HCT116 (cell line): ENCODE results near the gene ZNF776.

Experiments used
- CTCF ChIP-seq, 3 experiments: fragments of 200-600 bp in 1 of 3; sonication (generic) in 1 of 3; IDR thresholded peaks in 2 of 3; conservative IDR thresholded peaks in 1 of 3; 2 replicates each; pipeline ENCODE4 v1.5.1; 2012 to 2017; ENCODE audit warnings: low read depth in 2 of 3, low read length in 2 of 3, antibody characterized with exemption in 1 of 3, borderline replicate concordance in 1 of 3, control low read depth in 1 of 3, mild to moderate bottlenecking in 1 of 3, mixed read lengths in 1 of 3, mixed run types in 1 of 3, moderate library complexity in 1 of 3; ENCODE audit not compliant: insufficient read depth in 1 of 3
- ELF1 ChIP-seq: IDR thresholded peaks from 2 replicates; pipeline ENCODE4 v1.6.1; 2012; ENCODE audit warnings: low read depth, borderline replicate concordance
- EZH2phosphoT487 ChIP-seq: fragments of 200-600 bp; IDR thresholded peaks from 2 replicates; pipeline ENCODE4 v1.6.1; 2018; ENCODE audit warnings: antibody characterized with exemption, borderline replicate concordance
- MAX ChIP-seq: IDR thresholded peaks from 2 replicates; pipeline ENCODE4 v1.6.1; 2012
- POLR2A ChIP-seq: IDR thresholded peaks from 2 replicates; pipeline ENCODE4 v1.7.0; 2011; ENCODE audit warnings: borderline replicate concordance; ENCODE audit not compliant: insufficient read depth, insufficient read length; ENCODE audit errors: extremely low read depth
- POLR2AphosphoS5 ChIP-seq: IDR thresholded peaks from 2 replicates; pipeline ENCODE4 v1.6.1; 2011; ENCODE audit warnings: mild to moderate bottlenecking, low read depth, low read length, moderate library complexity
- RAD21 ChIP-seq: IDR thresholded peaks from 2 replicates; pipeline ENCODE4 v1.6.1; 2012; ENCODE audit warnings: low read depth, mild to moderate bottlenecking
- REST ChIP-seq: IDR thresholded peaks from 2 replicates; pipeline ENCODE4 v1.6.1; 2012; ENCODE audit warnings: low read depth
- SIN3A ChIP-seq: IDR thresholded peaks from 2 replicates; pipeline ENCODE4 v1.6.1; 2012; ENCODE audit warnings: low read depth
- SRF ChIP-seq: IDR thresholded peaks from 2 replicates; pipeline ENCODE4 v1.6.1; 2012; ENCODE audit warnings: low read depth
- TCF7L2 ChIP-seq: IDR thresholded peaks from 2 replicates; pipeline ENCODE4 v1.7.0; 2011; ENCODE audit warnings: borderline replicate concordance, inconsistent platforms; ENCODE audit not compliant: insufficient read depth, insufficient read length; ENCODE audit errors: extremely low read depth
- YY1 ChIP-seq: IDR thresholded peaks from 2 replicates; pipeline ENCODE4 v1.6.1; 2011; ENCODE audit warnings: low read length, low read depth, moderate library complexity, mild to moderate bottlenecking; ENCODE audit not compliant: insufficient replicate concordance; ENCODE audit errors: extremely low read depth
- ZFX ChIP-seq: fragments of 450-650 bp; IDR thresholded peaks from 2 replicates; pipeline ENCODE4 v1.6.1; 2017

- no peak for TF ChIP-seq EZH2phosphoT487
- no peak for TF ChIP-seq POLR2A
- no peak for TF ChIP-seq CTCF (IDR thresholded peaks at IDR 0.05 in 2 of 3, conservative IDR thresholded peaks at IDR 0.05 in 1 of 3; ENCODE audit: borderline replicate concordance in 1 of 3, insufficient read depth in 1 of 3, low read depth in 2 of 3, low read length in 2 of 3)
- TF ChIP-seq RAD21, result no peak
- no peak for TF ChIP-seq SIN3A
- no peak for TF ChIP-seq POLR2AphosphoS5
- TF ChIP-seq TCF7L2, result no peak
- TF ChIP-seq ELF1, result no peak
- no peak for TF ChIP-seq ZFX
- TF ChIP-seq MAX, result no peak
- no peak for TF ChIP-seq SRF
- TF ChIP-seq REST, result no peak
- TF ChIP-seq YY1, result no peak
Measured at GRCh38 chr19:57720878-57721277, 25.7 kb upstream of the ZNF776 start.
